Body of pancreas (tissue), 4 donors: ENCODE results near the gene IPO5.

Source experiments
- CTCF ChIP-seq, 7 experiments: fragments of 450-650 bp in 4 of 7; fragments of 200-600 bp in 3 of 7; sonication (generic) in 3 of 7; IDR thresholded peaks; one replicate each; pipeline ENCODE4 v1.5.1; 2016 to 2019; ENCODE audit warnings: antibody characterized with exemption in 7 of 7
- POLR2A ChIP-seq, 3 donors: fragments of 450-650 bp; IDR thresholded peaks; one replicate each; pipeline ENCODE4 v1.6.1; 2016; ENCODE audit warnings: antibody characterized with exemption in 3 of 3, mild to moderate bottlenecking in 2 of 3

- no peak for TF ChIP-seq CTCF (IDR thresholded peaks at IDR 0.05)
- no peak for TF ChIP-seq POLR2A (IDR thresholded peaks at IDR 0.05)
These were observed 46.2 kb downstream of the IPO5 start for GRCh38 chr13:97999653-98000052.
